H1 (cell line): ENCODE data around the gene FNDC3A. TPM values are rescaled to one million over a fixed set of nuclear protein-coding genes. Genes with fewer than 3 reads are reported as not detected.

Experiments used
- CTCF ChIP-seq, 3 experiments: IDR thresholded peaks; 1 replicate in 2 of 3; 2 replicates in 1 of 3; pipeline versions ENCODE4 v1.5.1 to v1.6.1; 2011; ENCODE audit warnings: low read length in 3 of 3, mild to moderate bottlenecking in 3 of 3, inconsistent platforms in 2 of 3, low read depth in 1 of 3, moderate library complexity in 1 of 3; ENCODE audit not compliant: insufficient read depth in 1 of 3; ENCODE audit errors: control extremely low read depth in 1 of 3
- EZH2 ChIP-seq: fragments of 200-600 bp; sonication (generic); IDR thresholded peaks from 2 replicates; pipeline ENCODE4 v1.7.1; 2012; ENCODE audit warnings: low read depth, mild to moderate bottlenecking, moderate library complexity, low read length, inconsistent platforms; ENCODE audit not compliant: severe bottlenecking
- KDM5A ChIP-seq: fragments of 200-600 bp; IDR thresholded peaks from 2 replicates; pipeline ENCODE4 v1.7.1; 2012; ENCODE audit warnings: mild to moderate bottlenecking, low read length, inconsistent platforms, mixed read lengths
- SUZ12 ChIP-seq: fragments of 200-600 bp; sonication (generic); IDR thresholded peaks from 2 replicates; pipeline ENCODE4 v1.6.1; 2012; ENCODE audit warnings: mild to moderate bottlenecking, inconsistent platforms, low read length, moderate library complexity, mixed read lengths
- polyA plus RNA-seq, 7 experiments: library from polyadenylated mRNA; depleted of rRNA in 3 of 7; stranded (reverse) in 5 of 7; unstranded in 2 of 7; fragments of >200 nt in 5 of 7; fragments of 200-250 nt in 2 of 7; gene quantifications; 1 replicate in 5 of 7; 2 replicates in 1 of 7; 4 replicates in 1 of 7; pipeline versions ENCODE4 v1.2.1 to v1.2.3, GENCODE V29; 2011 to 2013; ENCODE audit warnings: missing spikeins in 2 of 7, mixed read lengths in 2 of 7
- total RNA-seq: library from RNA; stranded (reverse); fragmentation: NEBNext Ultra II Directional; extraction: Animal tissue kit (Norgen Biotek cat#: 25700); gene quantifications from 2 replicates; pipeline ENCODE4 v1.2.1, GENCODE V29; 2021

FNDC3A gene
- total and polyA plus RNA-seq, 2 of the 8 experiments (the other 6 are each of a cell fraction or from before 2014, with no cell fraction given) = 14.6 to 26.0 TPM

- TF ChIP-seq KDM5A (no peak), EZH2 (peak; percentile 40), SUZ12 (peak; percentile 88; the same call in 1 of the 2 replicates), CTCF (IDR thresholded peaks at IDR 0.05; ENCODE audit: control extremely low read depth in 1 of 3, insufficient read depth in 1 of 3, low read depth in 1 of 3, low read length in 3 of 3) (no peak)
Measured at GRCh38 chr13:49218493-49219051, 242.9 kb downstream of the FNDC3A start (continued).
